Thoracic aorta (tissue), 2 donors: ENCODE results near the gene COX6B2. TPM values are rescaled to one million over a fixed set of nuclear protein-coding genes. Genes with fewer than 3 reads are reported as not detected.

Source experiments
- ATAC-seq: fragments of 150-250 bp; one replicate; pipeline ENCODE4 v1.8.0; 2017; ENCODE audit warnings: low read depth; ENCODE audit not compliant: insufficient number of reproducible peaks, low FRiP score
- DNase-seq: peaks from one replicate; pipeline ENCODE4 v3.0.0-alpha.2; 2020; ENCODE audit warnings: low spot score
- H3K27ac ChIP-seq, 2 donors: fragments of 200-600 bp; sonication (generic); 1 replicate in 1 of 2; 2 replicates in 1 of 2; pipeline ENCODE4 v1.5.1; 2016; ENCODE audit warnings: mild to moderate bottlenecking in 2 of 2, moderate library complexity in 2 of 2
- H3K27me3 ChIP-seq: fragments of 200-600 bp; sonication (generic); replicated peaks from 2 replicates; pipeline ENCODE4 v1.6.0; 2016; ENCODE audit warnings: mild to moderate bottlenecking; ENCODE audit not compliant: insufficient read depth
- H3K36me3 ChIP-seq: fragments of 200-600 bp; sonication (generic); one replicate; pipeline ENCODE4 v1.5.1; 2016
- H3K4me1 ChIP-seq, 2 donors: fragments of 200-600 bp; sonication (generic); 1 replicate in 1 of 2; 2 replicates in 1 of 2; pipeline versions ENCODE4 v1.5.1 to v1.6.0; 2016; ENCODE audit warnings: low read depth in 2 of 2, mild to moderate bottlenecking in 1 of 2; ENCODE audit not compliant: control insufficient read depth in 1 of 2
- H3K4me3 ChIP-seq: fragments of 200-600 bp; sonication (generic); 2 replicates; pipeline ENCODE4 v1.5.1; 2016; ENCODE audit warnings: mild to moderate bottlenecking
- H3K9me3 ChIP-seq: fragments of 200-600 bp; sonication (generic); 2 replicates; pipeline ENCODE4 v1.5.1; 2016
- CTCF ChIP-seq: fragments of 200-600 bp; sonication (generic); IDR thresholded peaks from one replicate; pipeline ENCODE4 v1.5.1; 2019; ENCODE audit warnings: antibody characterized with exemption
- total RNA-seq, 2 donors: library from RNA; depleted of rRNA; stranded (reverse); fragments of >200 nt; gene quantifications; one replicate each; pipeline versions ENCODE4 v1.1.0 to v1.2.3, GENCODE V29; 2016

The COX6B2 gene
- total RNA-seq, 2 donors from 2014 or later: not detected

GRCh38 chr19:55368701-55369563 lies 14.4 kb upstream of the COX6B2 start:
- peaks cover 0 to 13% of the 10 kb centered on the region in 2 donors for H3K4me1 ChIP-seq
- ATAC-seq (no peak), DNase-seq (no peak)
- no peak for TF ChIP-seq CTCF
- H3K9me3 ChIP-seq: no peaks in the 10 kb centered on the region
- peak overlapping the region in 1 of 2 donors; percentile 34 for H3K27ac ChIP-seq
- H3K4me3 ChIP-seq: peak overlapping the region; percentile 44
- H3K36me3 ChIP-seq: no peaks in the 10 kb centered on the region
- peaks cover 13% of the 10 kb centered on the region for H3K27me3 ChIP-seq

GRCh38 chr19:55368106-55368505 lies 13.6 kb upstream of the COX6B2 start:
- DNase-seq: no peak
- no peaks in the 10 kb centered on the region for H3K9me3 ChIP-seq
- TF ChIP-seq CTCF: no peak
- no peaks in the 10 kb centered on the region for H3K36me3 ChIP-seq
- peaks cover 13% of the 10 kb centered on the region for H3K27me3 ChIP-seq
- no peak overlapping the region for H3K27ac ChIP-seq
- H3K4me1 ChIP-seq: peaks cover 0 to 13% of the 10 kb centered on the region in 2 donors
- no peak overlapping the region for H3K4me3 ChIP-seq
- ATAC-seq: no peak

GRCh38 chr19:55366790-55367189 lies 12.3 kb upstream of the COX6B2 start:
- DNase-seq (no peak), ATAC-seq (no peak)
- Histone ChIP-seq H3K36me3 (no peaks in the 10 kb centered on the region), H3K4me3 (no peak overlapping the region), H3K27me3 (peaks cover 13% of the 10 kb centered on the region), H3K9me3 (no peaks in the 10 kb centered on the region), H3K27ac (no peak overlapping the region), H3K4me1 (peaks cover 0 to 13% of the 10 kb centered on the region in 2 donors)
- TF ChIP-seq CTCF: no peak

GRCh38 chr19:55365964-55366363 lies 11.4 kb upstream of the COX6B2 start:
- H3K36me3 ChIP-seq: no peaks in the 10 kb centered on the region
- no peak for TF ChIP-seq CTCF
- peaks cover 13% of the 10 kb centered on the region for H3K27me3 ChIP-seq
- H3K4me3 ChIP-seq: no peak overlapping the region
- no peak for ATAC-seq
- H3K9me3 ChIP-seq: no peaks in the 10 kb centered on the region
- DNase-seq: no peak
- H3K4me1 ChIP-seq: peaks cover 0 to 13% of the 10 kb centered on the region in 2 donors
- H3K27ac ChIP-seq: no peak overlapping the region

GRCh38 chr19:55365245-55365644 lies 10.7 kb upstream of the COX6B2 start:
- TF ChIP-seq CTCF: no peak
- Histone ChIP-seq H3K36me3 (no peaks in the 10 kb centered on the region), H3K4me3 (no peak overlapping the region), H3K27me3 (peaks cover 13% of the 10 kb centered on the region), H3K9me3 (no peaks in the 10 kb centered on the region), H3K4me1 (peaks cover 0 to 13% of the 10 kb centered on the region in 2 donors), H3K27ac (no peak overlapping the region)
- no peak for DNase-seq
- no peak for ATAC-seq
